ENCODE data around the gene RGS6. TPM values are rescaled to one million over a fixed set of nuclear protein-coding genes. Genes with fewer than 3 reads are reported as not detected.

RGS6 gene
- total and polyA plus RNA-seq, 2 of the 4 experiments (the other 2 are of a cell fraction) = not detected

DNA sequence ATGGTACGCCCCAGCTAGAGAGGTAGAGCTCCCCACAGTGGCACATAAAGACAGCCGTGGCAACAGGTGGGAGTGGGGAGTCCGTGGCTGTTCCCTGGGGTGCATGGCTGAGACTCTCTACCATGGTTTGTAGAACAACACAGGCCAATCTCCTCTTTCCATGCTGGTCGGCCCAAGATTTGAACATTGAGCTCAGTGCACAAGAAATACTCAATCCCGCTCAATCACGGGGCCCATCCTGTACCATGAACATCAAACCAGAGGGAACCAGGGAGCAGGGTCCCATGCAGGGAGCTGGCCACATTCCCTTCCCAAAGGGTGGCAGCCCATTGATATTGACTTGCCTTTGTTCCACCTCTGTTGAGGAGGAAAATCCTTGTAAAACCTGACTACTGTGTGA lies 608.6 kb downstream of the RGS6 start:
- 90% methylated on average over 3 of the region's 6 CpGs; no CpG with 5 or more reads in 1 of the 2 experiments for WGBS, 2 experiments (ENCODE audit: extremely low coverage in 2 of 2, insufficient read length in 1 of 2)
- no TSS peak for BruUV-seq (replicated peaks)

More for the DNA sequence above, 608.6 kb downstream of the RGS6 start:
- Histone ChIP-seq H3K4ac (ENCODE audit: low read depth, low read length) (no peak overlapping the region), H4K5ac (ENCODE audit: low read depth, low read length) (no peak overlapping the region), H3K18ac (ENCODE audit: low read depth, low read length) (no peak overlapping the region), H2BK120ac (ENCODE audit: low read depth, low read length) (no peak overlapping the region), H3K27me3 (ENCODE audit: control insufficient read depth, insufficient read depth, low read length) (peaks cover 2% of the 10 kb centered on the region; the same call in 1 of the 2 replicates), H3K4me1 (ENCODE audit: control insufficient read depth, insufficient read depth, low read length) (peaks cover 7% of the 10 kb centered on the region), H3K4me3 (ENCODE audit: insufficient read depth, low read depth, low read length) (no peak overlapping the region), H4K8ac (ENCODE audit: low read depth in 2 of 2, low read length in 2 of 2) (no peak overlapping the region), H4K91ac (ENCODE audit: insufficient read depth, low read depth, low read length) (no peak overlapping the region), H3K27ac (ENCODE audit: insufficient read depth, low read length) (no peak overlapping the region), H3K9ac (ENCODE audit: low read depth, low read length) (no peak overlapping the region), H2AK5ac (ENCODE audit: low read depth, low read length) (no peak overlapping the region), H3K4me2 (ENCODE audit: low read depth, low read length) (no peak overlapping the region), H2BK5ac (ENCODE audit: low read depth, low read length, poor library complexity, severe bottlenecking) (no peak overlapping the region), H2BK15ac (ENCODE audit: low read depth, low read length) (no peak overlapping the region), H3K9me1 (ENCODE audit: insufficient read depth, low read length) (no peaks in the 10 kb centered on the region; the same call in 1 of the 2 replicates), H3K56ac (ENCODE audit: extremely low read depth, insufficient read depth, low read length) (no peak overlapping the region), H3K36me3 (ENCODE audit: control insufficient read depth, insufficient read depth, low read length) (no peaks in the 10 kb centered on the region), H3K9me3 (ENCODE audit: control insufficient read depth, insufficient read depth, low read length) (no peaks in the 10 kb centered on the region), H2AK9ac (replicated peaks; ENCODE audit: low read depth, low read length, poor library complexity) (no peak overlapping the region), H2AFZ (replicated peaks; ENCODE audit: low read length, poor library complexity) (no peak overlapping the region), H3K23ac (ENCODE audit: low read depth, low read length) (no peak overlapping the region), H3K14ac (replicated peaks; ENCODE audit: low read depth, low read length) (no peak overlapping the region), H2BK20ac (ENCODE audit: low read depth, low read length) (no peak overlapping the region), H3K79me1 (ENCODE audit: low read depth in 1 of 2, low read length in 2 of 2) (no peaks in the 10 kb centered on the region), H4K20me1 (ENCODE audit: insufficient read depth, low read length) (no peaks in the 10 kb centered on the region)
- in situ Hi-C loops (cut with MboI; ENCODE audit: low sequenced_read_pairs) (no loop called here), intact Hi-C loops (cut with micrococcal nuclease) (no loop called here), dilution Hi-C loops (cut with HindIII; ENCODE audit: low sequenced_read_pairs, unreplicated experiment) (no loop called here)
- ChIA-PET POLR2A (ENCODE audit: unreplicated experiment) (no interaction called here), CTCF (no interaction called here)
- no peak for ATAC-seq (ENCODE audit: low read depth)
- DNase-seq = no peak
- TF ChIP-seq FOS (IDR thresholded peaks at IDR 0.05; ENCODE audit: low read depth, low read length) = no peak
- no peak for TF ChIP-seq CHD1 (IDR thresholded peaks at IDR 0.05; ENCODE audit: low read depth, low read length)
- no peak for TF ChIP-seq BHLHE40 (IDR thresholded peaks at IDR 0.05; ENCODE audit: low read depth, low read length)
- TF ChIP-seq, protein P1, sequence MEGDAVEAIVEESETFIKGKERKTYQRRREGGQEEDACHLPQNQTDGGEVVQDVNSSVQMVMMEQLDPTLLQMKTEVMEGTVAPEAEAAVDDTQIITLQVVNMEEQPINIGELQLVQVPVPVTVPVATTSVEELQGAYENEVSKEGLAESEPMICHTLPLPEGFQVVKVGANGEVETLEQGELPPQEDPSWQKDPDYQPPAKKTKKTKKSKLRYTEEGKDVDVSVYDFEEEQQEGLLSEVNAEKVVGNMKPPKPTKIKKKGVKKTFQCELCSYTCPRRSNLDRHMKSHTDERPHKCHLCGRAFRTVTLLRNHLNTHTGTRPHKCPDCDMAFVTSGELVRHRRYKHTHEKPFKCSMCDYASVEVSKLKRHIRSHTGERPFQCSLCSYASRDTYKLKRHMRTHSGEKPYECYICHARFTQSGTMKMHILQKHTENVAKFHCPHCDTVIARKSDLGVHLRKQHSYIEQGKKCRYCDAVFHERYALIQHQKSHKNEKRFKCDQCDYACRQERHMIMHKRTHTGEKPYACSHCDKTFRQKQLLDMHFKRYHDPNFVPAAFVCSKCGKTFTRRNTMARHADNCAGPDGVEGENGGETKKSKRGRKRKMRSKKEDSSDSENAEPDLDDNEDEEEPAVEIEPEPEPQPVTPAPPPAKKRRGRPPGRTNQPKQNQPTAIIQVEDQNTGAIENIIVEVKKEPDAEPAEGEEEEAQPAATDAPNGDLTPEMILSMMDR (conservative IDR thresholded peaks at IDR 0.05; ENCODE audit: low read depth, low read length) = no peak
- no peak for TF ChIP-seq SMC3 (IDR thresholded peaks at IDR 0.05; ENCODE audit: low read depth, low read length)
- no peak for TF ChIP-seq NFE2L2 (IDR thresholded peaks at IDR 0.05; ENCODE audit: low read depth, low read length)
- TF ChIP-seq POLR2A (IDR thresholded peaks at IDR 0.05; ENCODE audit: low read depth, low read length) = no peak
- TF ChIP-seq, protein P2, sequence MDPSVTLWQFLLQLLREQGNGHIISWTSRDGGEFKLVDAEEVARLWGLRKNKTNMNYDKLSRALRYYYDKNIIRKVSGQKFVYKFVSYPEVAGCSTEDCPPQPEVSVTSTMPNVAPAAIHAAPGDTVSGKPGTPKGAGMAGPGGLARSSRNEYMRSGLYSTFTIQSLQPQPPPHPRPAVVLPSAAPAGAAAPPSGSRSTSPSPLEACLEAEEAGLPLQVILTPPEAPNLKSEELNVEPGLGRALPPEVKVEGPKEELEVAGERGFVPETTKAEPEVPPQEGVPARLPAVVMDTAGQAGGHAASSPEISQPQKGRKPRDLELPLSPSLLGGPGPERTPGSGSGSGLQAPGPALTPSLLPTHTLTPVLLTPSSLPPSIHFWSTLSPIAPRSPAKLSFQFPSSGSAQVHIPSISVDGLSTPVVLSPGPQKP (IDR thresholded peaks at IDR 0.05; ENCODE audit: borderline replicate concordance, low read depth, low read length) = no peak
- TF ChIP-seq, protein P3, sequence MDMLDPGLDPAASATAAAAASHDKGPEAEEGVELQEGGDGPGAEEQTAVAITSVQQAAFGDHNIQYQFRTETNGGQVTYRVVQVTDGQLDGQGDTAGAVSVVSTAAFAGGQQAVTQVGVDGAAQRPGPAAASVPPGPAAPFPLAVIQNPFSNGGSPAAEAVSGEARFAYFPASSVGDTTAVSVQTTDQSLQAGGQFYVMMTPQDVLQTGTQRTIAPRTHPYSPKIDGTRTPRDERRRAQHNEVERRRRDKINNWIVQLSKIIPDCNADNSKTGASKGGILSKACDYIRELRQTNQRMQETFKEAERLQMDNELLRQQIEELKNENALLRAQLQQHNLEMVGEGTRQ (IDR thresholded peaks at IDR 0.05; ENCODE audit: low read depth, low read length) = no peak
- no peak for TF ChIP-seq MXI1 (IDR thresholded peaks at IDR 0.05; ENCODE audit: borderline replicate concordance, low read depth, low read length)
- TF ChIP-seq RAD21 (IDR thresholded peaks at IDR 0.05; ENCODE audit: low read length) = no peak
- TF ChIP-seq RFX5 (IDR thresholded peaks at IDR 0.05; ENCODE audit: low read depth, low read length) = no peak
- TF ChIP-seq RCOR1 (IDR thresholded peaks at IDR 0.05; ENCODE audit: insufficient replicate concordance, low read length) = no peak
- no peak for TF ChIP-seq MAZ (IDR thresholded peaks at IDR 0.05; ENCODE audit: borderline replicate concordance, low read depth, low read length)
- TF ChIP-seq CEBPB (IDR thresholded peaks at IDR 0.05; ENCODE audit: low read depth, low read length) = no peak
- no peak for TF ChIP-seq MAFK (IDR thresholded peaks at IDR 0.05; ENCODE audit: low read depth, low read length)
